ENCODE measurements around the gene CYFIP2.

DNA sequence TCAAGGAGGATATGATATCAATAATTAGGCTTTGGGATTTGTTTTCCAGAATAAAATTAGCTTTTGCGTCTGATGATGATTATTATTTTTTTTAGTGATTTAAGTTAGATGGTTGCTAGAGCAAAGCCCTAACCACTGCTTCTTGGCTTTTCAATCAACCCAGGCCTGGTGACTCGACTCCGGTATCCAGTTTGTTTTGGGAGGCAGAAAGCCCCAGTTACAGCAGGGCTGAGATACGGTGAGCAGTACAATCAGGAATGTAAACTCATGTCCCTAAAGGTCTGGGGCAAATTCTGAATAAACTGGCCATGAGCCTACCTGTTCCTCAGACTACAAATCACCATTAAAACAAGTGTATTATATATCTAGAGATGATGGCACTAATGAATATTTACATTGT is 24.4 kb upstream of the CYFIP2 start:
- TF ChIP-seq, protein P1, sequence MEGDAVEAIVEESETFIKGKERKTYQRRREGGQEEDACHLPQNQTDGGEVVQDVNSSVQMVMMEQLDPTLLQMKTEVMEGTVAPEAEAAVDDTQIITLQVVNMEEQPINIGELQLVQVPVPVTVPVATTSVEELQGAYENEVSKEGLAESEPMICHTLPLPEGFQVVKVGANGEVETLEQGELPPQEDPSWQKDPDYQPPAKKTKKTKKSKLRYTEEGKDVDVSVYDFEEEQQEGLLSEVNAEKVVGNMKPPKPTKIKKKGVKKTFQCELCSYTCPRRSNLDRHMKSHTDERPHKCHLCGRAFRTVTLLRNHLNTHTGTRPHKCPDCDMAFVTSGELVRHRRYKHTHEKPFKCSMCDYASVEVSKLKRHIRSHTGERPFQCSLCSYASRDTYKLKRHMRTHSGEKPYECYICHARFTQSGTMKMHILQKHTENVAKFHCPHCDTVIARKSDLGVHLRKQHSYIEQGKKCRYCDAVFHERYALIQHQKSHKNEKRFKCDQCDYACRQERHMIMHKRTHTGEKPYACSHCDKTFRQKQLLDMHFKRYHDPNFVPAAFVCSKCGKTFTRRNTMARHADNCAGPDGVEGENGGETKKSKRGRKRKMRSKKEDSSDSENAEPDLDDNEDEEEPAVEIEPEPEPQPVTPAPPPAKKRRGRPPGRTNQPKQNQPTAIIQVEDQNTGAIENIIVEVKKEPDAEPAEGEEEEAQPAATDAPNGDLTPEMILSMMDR (IDR thresholded peaks at IDR 0.05): no peak
- TF ChIP-seq POLR2A (IDR thresholded peaks at IDR 0.05): no peak
- no peak for TF ChIP-seq POLR2AphosphoS5 (IDR thresholded peaks at IDR 0.05)
- TF ChIP-seq EP300 (IDR thresholded peaks at IDR 0.05): no peak

Measured in stomach (tissue), 4 donors.